CD8-positive, alpha-beta memory T cell (primary cell): ENCODE data around the gene AKAP13. TPM values are rescaled to one million over a fixed set of nuclear protein-coding genes. Genes with fewer than 3 reads are reported as not detected.
"Not testable (repeated sequence)": the region's sequence is repeated elsewhere in the genome, so short reads cannot be mapped to it uniquely, and the experiment has no call there.

Experiments
- CTCF ChIA-PET: fragments of 350-600 bp; sonication (Branson Sonifier 250); formaldehyde crosslinking; loops from one replicate; lab custom pipeline; 2021; ENCODE audit warnings: antibody characterized with exemption; lab: Charles Lee
- POLR2A ChIA-PET: fragments of 350-600 bp; sonication (Branson Sonifier 250); formaldehyde crosslinking; loops from one replicate; lab custom pipeline; 2021; ENCODE audit warnings: antibody characterized with exemption; lab: Charles Lee
- DNase-seq, 5 donors: peaks; one replicate each; pipeline versions ENCODE4 v3.0.0 to v3.0.0-alpha.2; 2020 to 2022; ENCODE audit warnings: mixed read lengths in 1 of 5
- H3K27ac ChIP-seq: one replicate; pipeline ENCODE4 v1.7.0; 2013; ENCODE audit warnings: low read depth, mild to moderate bottlenecking, low read length, moderate library complexity
- H3K27me3 ChIP-seq: 2 replicates; pipeline ENCODE4 v1.7.0; 2013; ENCODE audit warnings: low read length, mild to moderate bottlenecking; ENCODE audit not compliant: insufficient read depth, poor library complexity, severe bottlenecking
- H3K36me3 ChIP-seq: 2 replicates; pipeline ENCODE4 v1.7.0; 2013; ENCODE audit warnings: mild to moderate bottlenecking, low read length, moderate library complexity; ENCODE audit not compliant: insufficient read depth
- H3K4me1 ChIP-seq: 2 replicates; pipeline ENCODE4 v1.7.0; 2013; ENCODE audit warnings: mild to moderate bottlenecking, low read length, moderate library complexity; ENCODE audit not compliant: insufficient read depth
- H3K4me3 ChIP-seq: 2 replicates; pipeline ENCODE4 v1.7.0; 2013; ENCODE audit warnings: mild to moderate bottlenecking, low read length
- H3K9me3 ChIP-seq: 2 replicates; pipeline ENCODE4 v1.7.0; 2013; ENCODE audit warnings: mild to moderate bottlenecking, low read length
- H3K27ac Mint-ChIP-seq, 8 donors: one replicate each; pipeline ENCODE4 v1.8.0; 2020 to 2021; ENCODE audit warnings: mixed read lengths in 8 of 8, mild to moderate bottlenecking in 6 of 8, inconsistent platforms in 3 of 8, moderate library complexity in 3 of 8
- H3K27me3 Mint-ChIP-seq, 2 donors: one replicate each; pipeline ENCODE4 v1.8.0; 2020 to 2021; ENCODE audit warnings: mixed read lengths in 2 of 2, mild to moderate bottlenecking in 1 of 2, moderate library complexity in 1 of 2
- H3K36me3 Mint-ChIP-seq, 3 donors: one replicate each; pipeline ENCODE4 v1.8.0; 2020 to 2021; ENCODE audit warnings: mixed read lengths in 3 of 3, inconsistent platforms in 1 of 3, mild to moderate bottlenecking in 1 of 3
- H3K4me1 Mint-ChIP-seq, 3 donors: one replicate each; pipeline ENCODE4 v1.8.0; 2020 to 2021; ENCODE audit warnings: mixed read lengths in 3 of 3, inconsistent platforms in 1 of 3, mild to moderate bottlenecking in 1 of 3
- H3K4me3 Mint-ChIP-seq, 7 donors: one replicate each; pipeline ENCODE4 v1.8.0; 2020 to 2021; ENCODE audit warnings: mixed read lengths in 7 of 7, mild to moderate bottlenecking in 6 of 7, moderate library complexity in 4 of 7, inconsistent platforms in 2 of 7
- H3K9me3 Mint-ChIP-seq, 5 donors: one replicate each; pipeline ENCODE4 v1.8.0; 2020 to 2022; ENCODE audit warnings: mixed read lengths in 5 of 5, mild to moderate bottlenecking in 3 of 5, moderate library complexity in 2 of 5, inconsistent platforms in 1 of 5
- polyA plus RNA-seq: library from polyadenylated mRNA; unstranded; fragments of 300-500 nt; fragmentation: Illumina TruSeq; gene quantifications from one replicate; pipeline ENCODE4 v1.2.3, GENCODE V29; 2021
- total RNA-seq, 2 experiments: library from RNA; stranded (reverse); gene quantifications; one replicate each; pipeline ENCODE4 v1.2.3, GENCODE V29; 2021

AKAP13 gene
- total and polyA plus RNA-seq, 3 experiments from 2014 or later: 109 to 234 (median 113) TPM

- H3K27me3 ChIP-seq, H3K36me3 ChIP-seq, H3K4me3 Mint-ChIP-seq, H3K27me3 Mint-ChIP-seq, H3K9me3 Mint-ChIP-seq, H3K4me3 ChIP-seq, H3K27ac ChIP-seq, H3K9me3 ChIP-seq, POLR2A ChIA-PET, H3K36me3 Mint-ChIP-seq, DNase-seq: not testable (repeated sequence)
- peak overlapping the region in 2 of 8 donors; percentile 3 to 7 for H3K27ac Mint-ChIP-seq
- H3K4me1 ChIP-seq: peaks cover 26% of the 10 kb centered on the region
- CTCF ChIA-PET: interaction anchor here (1.3 kb wide), 1 partner anchor 10 kb away, joined by 3 read pairs; no protein-coding TSS in a partner anchor
- peaks cover 48 to 60% (median 59%) of the 10 kb centered on the region in 3 donors for H3K4me1 Mint-ChIP-seq
Observed at GRCh38 chr15:85441854-85442253, 61.5 kb downstream of the AKAP13 start.

DNA sequence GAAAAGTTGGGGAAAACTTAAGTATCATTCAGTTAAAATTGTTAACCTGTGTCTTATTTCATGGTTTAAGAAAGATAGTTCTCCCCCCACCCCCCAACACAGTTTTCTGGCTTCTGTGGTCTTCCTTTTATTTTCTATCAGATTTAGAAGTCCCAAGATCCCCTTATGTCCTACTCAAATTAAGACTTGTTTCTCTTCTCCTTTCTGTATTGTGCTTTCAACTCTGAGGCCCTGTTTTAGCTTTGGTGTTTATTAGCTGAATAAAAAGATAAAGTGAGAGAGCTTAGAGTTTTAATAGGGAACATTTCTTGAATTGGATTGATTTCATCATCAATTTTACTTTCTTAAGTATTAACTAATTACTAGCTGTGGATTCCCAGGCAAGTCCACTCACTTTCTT is 62.6 kb downstream of the AKAP13 start:
- Histone ChIP-seq H3K36me3 (no peaks in the 10 kb centered on the region), H3K27me3 (no peaks in the 10 kb centered on the region), H3K4me1 (peaks cover 26% of the 10 kb centered on the region), H3K4me3 (no peak overlapping the region), H3K27ac (no peak overlapping the region), H3K9me3 (no peaks in the 10 kb centered on the region)
- no peak for DNase-seq
- Mint-ChIP-seq H3K9me3 (peaks cover 0 to 5% (median 0%) of the 10 kb centered on the region in 5 donors), H3K4me1 (peaks cover 55 to 67% (median 66%) of the 10 kb centered on the region in 3 donors), H3K4me3 (peak overlapping the region in 4 of 7 donors; percentile 10 to 36 (median 20)), H3K27ac (peak overlapping the region in 7 of 8 donors; percentile 12 to 88 (median 65)), H3K27me3 (no peaks in the 10 kb centered on the region), H3K36me3 (peaks cover 0 to 9% (median 6%) of the 10 kb centered on the region in 3 donors)
- CTCF ChIA-PET: interaction anchor here (1.1 to 1.3 kb wide), 3 partner anchors 11 to 111 kb away, joined by 3 read pairs; no protein-coding TSS in a partner anchor
- POLR2A ChIA-PET: no interaction called here

GRCh38 chr15:85443593-85444087 is 63.2 kb downstream of the AKAP13 start:
- Histone ChIP-seq H3K4me3 (no peak overlapping the region), H3K4me1 (peaks cover 26% of the 10 kb centered on the region), H3K36me3 (no peaks in the 10 kb centered on the region), H3K9me3 (no peaks in the 10 kb centered on the region), H3K27ac (no peak overlapping the region), H3K27me3 (no peaks in the 10 kb centered on the region)
- ChIA-PET POLR2A (no interaction called here), CTCF (interaction anchor here (1.1 kb wide), 2 partner anchors 60 to 112 kb away, joined by 3 read pairs; no protein-coding TSS in a partner anchor)
- H3K4me1 Mint-ChIP-seq: peaks cover 59 to 73% (median 71%) of the 10 kb centered on the region in 3 donors
- H3K9me3 Mint-ChIP-seq: peaks cover 0 to 5% (median 0%) of the 10 kb centered on the region in 5 donors
- H3K27me3 Mint-ChIP-seq: no peaks in the 10 kb centered on the region
- H3K36me3 Mint-ChIP-seq: peaks cover 0 to 9% (median 6%) of the 10 kb centered on the region in 3 donors
- DNase-seq: peak in 3 of 5 donors; percentile 34 to 52 (median 41)
- peak overlapping the region; percentile 41 to 88 (median 69) for H3K27ac Mint-ChIP-seq
- peak overlapping the region in 4 of 7 donors; percentile 4 to 53 (median 12) for H3K4me3 Mint-ChIP-seq

DNA sequence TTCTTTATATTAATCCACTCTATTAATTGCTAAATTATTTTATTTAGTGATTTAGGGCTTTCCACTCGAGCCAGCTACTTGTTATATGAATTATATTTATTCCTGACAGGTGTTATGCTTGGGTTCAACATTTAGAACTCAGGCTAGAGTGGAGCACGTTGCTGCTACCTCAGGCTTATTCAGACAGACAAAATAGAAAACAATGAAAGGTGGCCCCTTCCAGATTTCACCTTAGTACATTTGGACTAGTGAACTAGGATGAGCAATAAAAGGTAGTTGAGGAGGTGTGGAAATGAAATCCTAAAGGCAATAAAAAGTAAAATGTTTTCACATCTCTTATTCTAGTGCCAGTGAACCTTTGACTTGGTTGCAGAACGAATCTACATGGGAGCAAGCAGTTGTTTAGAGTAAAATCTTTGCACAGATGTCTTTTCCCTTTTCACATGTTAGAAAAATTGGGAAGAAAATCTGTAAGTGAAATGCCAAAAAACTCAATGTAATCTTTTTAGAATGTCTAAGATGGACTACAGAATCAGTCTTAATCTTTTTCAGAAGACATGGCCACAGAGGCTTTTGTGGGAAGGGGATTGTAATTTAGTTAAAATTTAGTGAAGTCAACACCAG is 63.8 kb downstream of the AKAP13 start:
- H3K4me3 ChIP-seq: no peak overlapping the region
- H3K27me3 ChIP-seq: no peaks in the 10 kb centered on the region
- H3K4me1 ChIP-seq: peaks cover 26% of the 10 kb centered on the region
- no peak for DNase-seq
- H3K9me3 Mint-ChIP-seq: peaks cover 0 to 6% (median 4%) of the 10 kb centered on the region in 5 donors
- no peak overlapping the region for H3K4me3 Mint-ChIP-seq
- H3K4me1 Mint-ChIP-seq: peaks cover 61 to 77% (median 73%) of the 10 kb centered on the region in 3 donors
- no peaks in the 10 kb centered on the region for H3K27me3 Mint-ChIP-seq
- no peaks in the 10 kb centered on the region for H3K36me3 ChIP-seq
- CTCF ChIA-PET: interaction anchor here (1.1 kb wide), 1 partner anchor 112 kb away, joined by 3 read pairs; no protein-coding TSS in a partner anchor
- no peak overlapping the region for H3K27ac ChIP-seq
- POLR2A ChIA-PET: no interaction called here
- H3K36me3 Mint-ChIP-seq: peaks cover 0 to 11% (median 6%) of the 10 kb centered on the region in 3 donors
- peak overlapping the region in 7 of 8 donors; percentile 33 to 88 (median 70) for H3K27ac Mint-ChIP-seq
- H3K9me3 ChIP-seq: no peaks in the 10 kb centered on the region

GRCh38 chr15:85445361-85445760 is 65.0 kb downstream of the AKAP13 start:
- DNase-seq: no peak
- Mint-ChIP-seq H3K4me3 (no peak overlapping the region), H3K9me3 (peaks cover 7 to 17% (median 12%) of the 10 kb centered on the region in 5 donors), H3K36me3 (peaks cover 5 to 23% (median 11%) of the 10 kb centered on the region in 3 donors), H3K4me1 (peaks cover 63 to 81% (median 76%) of the 10 kb centered on the region in 3 donors), H3K27me3 (no peaks in the 10 kb centered on the region), H3K27ac (peak overlapping the region in 1 of 8 donors; percentile 62)
- ChIA-PET POLR2A (no interaction called here), CTCF (no interaction called here)
- Histone ChIP-seq H3K27me3 (no peaks in the 10 kb centered on the region), H3K27ac (no peak overlapping the region), H3K9me3 (peaks cover 1% of the 10 kb centered on the region), H3K36me3 (no peaks in the 10 kb centered on the region), H3K4me1 (peaks cover 26% of the 10 kb centered on the region), H3K4me3 (no peak overlapping the region)

GRCh38 chr15:85451099-85451700 is 70.8 kb downstream of the AKAP13 start:
- POLR2A ChIA-PET: interaction anchor here (0.7 kb wide), 1 partner anchor 178 kb away, joined by 6 read pairs; no protein-coding TSS in a partner anchor
- H3K27me3 ChIP-seq: no peaks in the 10 kb centered on the region
- H3K27me3 Mint-ChIP-seq: no peaks in the 10 kb centered on the region
- H3K27ac ChIP-seq: no peak overlapping the region
- H3K36me3 ChIP-seq: no peaks in the 10 kb centered on the region
- H3K4me3 ChIP-seq: no peak overlapping the region
- no peak overlapping the region for H3K27ac Mint-ChIP-seq
- peaks cover 13 to 32% (median 13%) of the 10 kb centered on the region in 3 donors for H3K36me3 Mint-ChIP-seq
- peak overlapping the region in 1 of 7 donors; percentile 29 for H3K4me3 Mint-ChIP-seq
- peaks cover 4% of the 10 kb centered on the region for H3K9me3 ChIP-seq
- CTCF ChIA-PET: no interaction called here
- H3K4me1 Mint-ChIP-seq: peaks cover 65 to 82% (median 81%) of the 10 kb centered on the region in 3 donors
- H3K4me1 ChIP-seq: peaks cover 8% of the 10 kb centered on the region
- no peak for DNase-seq
- H3K9me3 Mint-ChIP-seq: peaks cover 16 to 31% (median 24%) of the 10 kb centered on the region in 5 donors

GRCh38 chr15:85452436-85452835 is 72.0 kb downstream of the AKAP13 start:
- no peak for DNase-seq
- Histone ChIP-seq H3K27me3 (no peaks in the 10 kb centered on the region), H3K36me3 (no peaks in the 10 kb centered on the region), H3K27ac (no peak overlapping the region), H3K4me3 (no peak overlapping the region), H3K9me3 (peaks cover 4% of the 10 kb centered on the region), H3K4me1 (peaks cover 8% of the 10 kb centered on the region)
- peaks cover 12 to 29% (median 13%) of the 10 kb centered on the region in 3 donors for H3K36me3 Mint-ChIP-seq
- H3K27me3 Mint-ChIP-seq: no peaks in the 10 kb centered on the region
- peaks cover 16 to 30% (median 24%) of the 10 kb centered on the region in 5 donors for H3K9me3 Mint-ChIP-seq
- ChIA-PET CTCF (interaction anchor here (0.8 kb wide), 1 partner anchor 44 kb away, joined by 3 read pairs; no protein-coding TSS in a partner anchor), POLR2A (no interaction called here)
- peak overlapping the region in 1 of 7 donors; percentile 15 for H3K4me3 Mint-ChIP-seq
- H3K27ac Mint-ChIP-seq: peak overlapping the region in 2 of 8 donors; percentile 34 to 61
- H3K4me1 Mint-ChIP-seq: peaks cover 65 to 87% (median 86%) of the 10 kb centered on the region in 3 donors
